ENCODE results near the gene RNF32. TPM values are rescaled to one million over a fixed set of nuclear protein-coding genes. Genes with fewer than 3 reads are reported as not detected.
A peak's percentile ranks its signal among the peaks of the same experiment; 100 is the strongest.
"Not testable (repeated sequence)": the region's sequence is repeated elsewhere in the genome, so short reads cannot be mapped to it uniquely, and the experiment has no call there.

The RNF32 gene
- total RNA-seq, 1 experiment from 2014 or later = 1.6 TPM

GRCh38 chr7:156638443-156639077 is 2.0 kb upstream of the RNF32 start:
- CTCF ChIA-PET = no interaction called here
- Mint-ChIP-seq H3K36me3 (ENCODE audit: insufficient read depth, unreplicated experiment) (peaks cover 23% of the 10 kb centered on the region), H3K4me3 (ENCODE audit: low read depth, unreplicated experiment) (no peak overlapping the region), H3K9me3 (ENCODE audit: low read depth, unreplicated experiment) (peaks cover 3% of the 10 kb centered on the region), H3K27me3 (ENCODE audit: unreplicated experiment) (no peaks in the 10 kb centered on the region), H3K4me1 (ENCODE audit: low read depth, unreplicated experiment) (peaks cover 9% of the 10 kb centered on the region), H3K27ac (ENCODE audit: unreplicated experiment) (no peak overlapping the region)
- no peak for TF ChIP-seq CTCF (IDR thresholded peaks at IDR 0.05; ENCODE audit: unreplicated experiment)
- DNase-seq = no peak
- BruUV-seq (replicated peaks) = no TSS peak
- intact Hi-C loops (cut with micrococcal nuclease; ENCODE audit: unreplicated experiment) = no loop called here

- peak overlapping the region; percentile 80 for H3K4me3 Mint-ChIP-seq (ENCODE audit: low read depth, unreplicated experiment)
- H3K27me3 Mint-ChIP-seq (ENCODE audit: unreplicated experiment) = no peaks in the 10 kb centered on the region
- H3K4me1 Mint-ChIP-seq (ENCODE audit: low read depth, unreplicated experiment) = peaks cover 9% of the 10 kb centered on the region
- intact Hi-C loops (cut with micrococcal nuclease; ENCODE audit: unreplicated experiment) = no loop called here
- no peak for DNase-seq
- peak overlapping the region; percentile 93 for H3K27ac Mint-ChIP-seq (ENCODE audit: unreplicated experiment)
- CTCF ChIA-PET = no interaction called here
- peaks cover 3% of the 10 kb centered on the region for H3K9me3 Mint-ChIP-seq (ENCODE audit: low read depth, unreplicated experiment)
- peaks cover 23% of the 10 kb centered on the region for H3K36me3 Mint-ChIP-seq (ENCODE audit: insufficient read depth, unreplicated experiment)
- TF ChIP-seq CTCF (IDR thresholded peaks at IDR 0.05; ENCODE audit: unreplicated experiment) = no peak
- BruUV-seq (replicated peaks) = no TSS peak
Observed at GRCh38 chr7:156639426-156640256, 933 bp upstream of the RNF32 start.

GRCh38 chr7:156640949-156641485 is 443 bp downstream of the RNF32 start:
- BruUV-seq (replicated peaks) = TSS peak; percentile 79
- Mint-ChIP-seq H3K27me3 (ENCODE audit: unreplicated experiment) (no peaks in the 10 kb centered on the region), H3K27ac (ENCODE audit: unreplicated experiment) (peak overlapping the region; percentile 93), H3K4me3 (ENCODE audit: low read depth, unreplicated experiment) (peak overlapping the region; percentile 80), H3K4me1 (ENCODE audit: low read depth, unreplicated experiment) (peaks cover 9% of the 10 kb centered on the region), H3K9me3 (ENCODE audit: low read depth, unreplicated experiment) (peaks cover 3% of the 10 kb centered on the region), H3K36me3 (ENCODE audit: insufficient read depth, unreplicated experiment) (peaks cover 23% of the 10 kb centered on the region)
- DNase-seq = peak; percentile 47
- intact Hi-C loops (cut with micrococcal nuclease; ENCODE audit: unreplicated experiment) = no loop called here
- CTCF ChIA-PET = interaction anchor here (0.7 kb wide), 1 partner anchor 74 kb away, joined by 3 read pairs; no protein-coding TSS in a partner anchor
- no peak for TF ChIP-seq CTCF (IDR thresholded peaks at IDR 0.05; ENCODE audit: unreplicated experiment)

- DNase-seq = no peak
- H3K4me1 Mint-ChIP-seq (ENCODE audit: low read depth, unreplicated experiment) = peaks cover 9% of the 10 kb centered on the region
- TF ChIP-seq CTCF (IDR thresholded peaks at IDR 0.05; ENCODE audit: unreplicated experiment) = no peak
- no peaks in the 10 kb centered on the region for H3K27me3 Mint-ChIP-seq (ENCODE audit: unreplicated experiment)
- CTCF ChIA-PET = no interaction called here
- peaks cover 3% of the 10 kb centered on the region for H3K9me3 Mint-ChIP-seq (ENCODE audit: low read depth, unreplicated experiment)
- no peak overlapping the region for H3K4me3 Mint-ChIP-seq (ENCODE audit: low read depth, unreplicated experiment)
- BruUV-seq (replicated peaks) = no TSS peak
- no peak overlapping the region for H3K27ac Mint-ChIP-seq (ENCODE audit: unreplicated experiment)
- intact Hi-C loops (cut with micrococcal nuclease; ENCODE audit: unreplicated experiment) = no loop called here
- H3K36me3 Mint-ChIP-seq (ENCODE audit: insufficient read depth, unreplicated experiment) = peaks cover 23% of the 10 kb centered on the region
Observed at GRCh38 chr7:156642306-156643045, 1.9 kb downstream of the RNF32 start.

GRCh38 chr7:156647330-156647729 is 6.8 kb downstream of the RNF32 start:
- intact Hi-C loops (cut with micrococcal nuclease; ENCODE audit: unreplicated experiment); H3K36me3 Mint-ChIP-seq (ENCODE audit: insufficient read depth, unreplicated experiment); H3K4me3 Mint-ChIP-seq (ENCODE audit: low read depth, unreplicated experiment); H3K9me3 Mint-ChIP-seq (ENCODE audit: low read depth, unreplicated experiment); H3K4me1 Mint-ChIP-seq (ENCODE audit: low read depth, unreplicated experiment); CTCF ChIA-PET; DNase-seq; H3K27ac Mint-ChIP-seq (ENCODE audit: unreplicated experiment); H3K27me3 Mint-ChIP-seq (ENCODE audit: unreplicated experiment); BruUV-seq (replicated peaks): not testable (repeated sequence)

Data from Calu3 (cell line).